GM18507 (cell line): ENCODE measurements around the gene DLGAP5.

Source experiments
- DNase-seq: peaks from one replicate; pipeline ENCODE4 v3.0.0; 2011; ENCODE audit warnings: low read depth; ENCODE audit not compliant: insufficient read length; ENCODE audit errors: extremely low spot score
- FAIRE-seq: peaks from 2 replicates; lab custom pipeline; 2011; peaks lifted over from hg19 to GRCh38; lab: Jason Lieb, UNC

The DLGAP5 gene

GRCh38 chr14:55131370-55132137, 59.8 kb downstream of the DLGAP5 start:
- FAIRE-seq (no peak), DNase-seq (no peak)

GRCh38 chr14:55130196-55130550, 61.2 kb downstream of the DLGAP5 start:
- FAIRE-seq (no peak), DNase-seq (no peak)

- peak; percentile 40 for DNase-seq
- peak; percentile 26 for FAIRE-seq
Measured at GRCh38 chr14:55129428-55130195, 61.8 kb downstream of the DLGAP5 start.

GRCh38 chr14:55129086-55129427, 62.3 kb downstream of the DLGAP5 start, which contains the start of gene LGALS3:
LGALS3 (plus strand) TSS chr14:55129252; CDS start chr14:55137374, 8,122 bp downstream.
- FAIRE-seq (no peak), DNase-seq (peak; percentile 53)

- FAIRE-seq (no peak), DNase-seq (no peak)
Measured at GRCh38 chr14:55128386-55129085, 62.8 kb downstream of the DLGAP5 start.

- FAIRE-seq (no peak), DNase-seq (no peak)
Measured at GRCh38 chr14:55127460-55127951, 63.9 kb downstream of the DLGAP5 start.

- DNase-seq (no peak), FAIRE-seq (no peak)
Measured at GRCh38 chr14:55126932-55127459, 64.4 kb downstream of the DLGAP5 start.

- FAIRE-seq (peak; percentile 50), DNase-seq (no peak)
Measured at GRCh38 chr14:55126034-55126433, 65.4 kb downstream of the DLGAP5 start.

- no peak for FAIRE-seq
- no peak for DNase-seq
Measured at GRCh38 chr14:55125403-55125802, 66.0 kb downstream of the DLGAP5 start.

- FAIRE-seq, result no peak
- no peak for DNase-seq
Measured at GRCh38 chr14:55124774-55125386, 66.5 kb downstream of the DLGAP5 start.

GRCh38 chr14:55123852-55124639, 67.3 kb downstream of the DLGAP5 start:
- DNase-seq (no peak), FAIRE-seq (no peak)

GRCh38 chr14:55123101-55123500, 68.3 kb downstream of the DLGAP5 start:
- FAIRE-seq (no peak), DNase-seq (no peak)

GRCh38 chr14:55122440-55122986, 68.9 kb downstream of the DLGAP5 start:
- FAIRE-seq, result no peak
- DNase-seq, result no peak

- DNase-seq (no peak), FAIRE-seq (no peak)
Measured at GRCh38 chr14:55121628-55122439, 69.6 kb downstream of the DLGAP5 start.

- DNase-seq, result no peak
- no peak for FAIRE-seq
Measured at GRCh38 chr14:55120571-55121495, 70.6 kb downstream of the DLGAP5 start.

GRCh38 chr14:55118761-55119160, 72.6 kb downstream of the DLGAP5 start:
- DNase-seq, result no peak

More at GRCh38 chr14:55118761-55119160, 72.6 kb downstream of the DLGAP5 start:
- FAIRE-seq, result no peak
